ENCODE measurements around the gene TSPAN31. TPM values are rescaled to one million over a fixed set of nuclear protein-coding genes. Genes with fewer than 3 reads are reported as not detected.

TSPAN31 gene
- total RNA-seq, 1 donor from 2014 or later = 34.8 TPM

DNA sequence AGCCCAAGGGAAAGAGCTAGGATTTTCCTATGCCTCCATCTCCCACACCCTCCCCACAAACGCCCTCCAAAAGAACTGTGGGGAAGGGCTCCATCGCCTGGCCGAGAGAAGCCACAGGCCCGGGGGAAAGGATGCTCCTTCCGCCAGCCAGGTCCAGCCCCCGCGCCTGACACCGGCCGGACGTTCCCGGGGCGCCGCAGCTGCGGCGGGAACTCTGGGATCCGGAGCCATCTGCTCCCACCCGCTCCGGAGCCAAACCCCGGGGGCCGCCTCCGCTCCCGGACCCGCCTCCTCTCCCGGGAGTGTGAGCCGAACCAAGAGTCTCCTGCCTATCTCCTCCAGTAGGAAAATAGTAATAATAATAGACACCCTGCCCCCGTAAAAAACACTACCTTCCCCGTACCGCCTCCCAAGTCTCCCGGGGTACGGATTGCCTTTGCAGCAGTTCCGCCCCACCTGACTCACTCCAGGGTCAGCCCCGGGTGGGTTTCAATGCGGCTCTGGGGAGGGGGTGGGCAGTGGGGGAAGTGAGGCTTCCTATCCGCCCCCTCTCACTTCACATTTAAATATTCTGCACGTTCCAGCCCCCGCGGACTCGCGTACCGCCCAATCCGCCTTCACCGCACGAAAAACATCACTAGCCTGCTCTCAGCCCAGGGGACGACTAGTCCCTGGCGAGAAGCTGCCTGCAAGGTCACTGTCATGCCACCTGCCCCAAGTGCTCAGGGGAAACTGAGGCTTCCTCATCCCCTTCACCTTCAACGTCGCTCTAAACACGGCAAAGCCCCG lies 8.7 kb upstream of the TSPAN31 start:
- no peak for DNase-seq (ENCODE audit: extremely low spot score, unreplicated experiment)
- H3K36me3 Mint-ChIP-seq = peaks cover 4% of the 10 kb centered on the region
- peaks cover 83% of the 10 kb centered on the region for H3K27me3 Mint-ChIP-seq
- no peaks in the 10 kb centered on the region for H3K9me3 Mint-ChIP-seq
- peak overlapping the region; percentile 75 for H3K4me3 Mint-ChIP-seq
- H3K27ac Mint-ChIP-seq = peak overlapping the region; percentile 23
- H3K4me1 Mint-ChIP-seq (ENCODE audit: unreplicated experiment) = peaks cover 15% of the 10 kb centered on the region
- peak; percentile 46 for TF ChIP-seq CTCF (conservative IDR thresholded peaks at IDR 0.05)

DNA sequence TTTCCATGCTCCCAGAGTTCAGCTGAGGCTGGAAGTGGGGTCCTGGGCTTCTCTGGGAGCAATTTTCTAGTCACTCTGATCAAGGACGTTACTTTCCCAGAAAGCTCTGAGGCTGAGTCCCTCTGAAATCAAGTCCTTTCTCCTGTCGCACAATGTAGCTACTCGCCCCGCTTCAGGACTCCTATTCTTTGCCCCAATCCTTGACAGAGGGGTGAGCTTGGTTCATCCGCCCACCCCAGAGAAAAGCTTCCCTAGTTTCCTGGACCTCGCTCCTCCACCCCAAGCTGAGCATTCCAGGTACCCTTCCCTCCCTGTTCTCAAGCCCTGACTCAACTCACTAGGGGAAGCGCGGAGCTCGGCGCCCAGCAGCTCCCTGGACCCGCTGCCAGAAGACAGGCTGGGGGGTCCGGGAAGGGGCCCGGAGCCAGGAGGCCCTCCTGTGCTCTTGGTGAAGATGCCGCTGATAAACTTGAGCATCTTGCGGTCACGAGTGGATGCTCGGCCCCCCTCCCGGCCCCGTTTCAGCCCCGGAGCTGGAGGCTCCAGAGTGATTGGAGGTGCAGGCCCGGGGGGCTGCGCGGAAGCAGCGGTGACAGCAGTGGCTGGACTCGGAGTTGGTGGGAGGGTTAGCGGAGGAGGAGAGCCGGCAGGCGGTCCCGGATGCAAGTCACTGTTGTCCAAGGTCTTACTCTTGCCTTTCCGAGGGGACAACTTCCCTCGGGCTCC lies 7.9 kb upstream of the TSPAN31 start:
- peaks cover 83% of the 10 kb centered on the region for H3K27me3 Mint-ChIP-seq
- peaks cover 4% of the 10 kb centered on the region for H3K36me3 Mint-ChIP-seq
- peak overlapping the region; percentile 23 for H3K27ac Mint-ChIP-seq
- H3K9me3 Mint-ChIP-seq = no peaks in the 10 kb centered on the region
- H3K4me1 Mint-ChIP-seq (ENCODE audit: unreplicated experiment) = peaks cover 15% of the 10 kb centered on the region
- DNase-seq (ENCODE audit: extremely low spot score, unreplicated experiment) = no peak
- peak overlapping the region; percentile 75 for H3K4me3 Mint-ChIP-seq
- TF ChIP-seq CTCF (conservative IDR thresholded peaks at IDR 0.05) = no peak

DNA sequence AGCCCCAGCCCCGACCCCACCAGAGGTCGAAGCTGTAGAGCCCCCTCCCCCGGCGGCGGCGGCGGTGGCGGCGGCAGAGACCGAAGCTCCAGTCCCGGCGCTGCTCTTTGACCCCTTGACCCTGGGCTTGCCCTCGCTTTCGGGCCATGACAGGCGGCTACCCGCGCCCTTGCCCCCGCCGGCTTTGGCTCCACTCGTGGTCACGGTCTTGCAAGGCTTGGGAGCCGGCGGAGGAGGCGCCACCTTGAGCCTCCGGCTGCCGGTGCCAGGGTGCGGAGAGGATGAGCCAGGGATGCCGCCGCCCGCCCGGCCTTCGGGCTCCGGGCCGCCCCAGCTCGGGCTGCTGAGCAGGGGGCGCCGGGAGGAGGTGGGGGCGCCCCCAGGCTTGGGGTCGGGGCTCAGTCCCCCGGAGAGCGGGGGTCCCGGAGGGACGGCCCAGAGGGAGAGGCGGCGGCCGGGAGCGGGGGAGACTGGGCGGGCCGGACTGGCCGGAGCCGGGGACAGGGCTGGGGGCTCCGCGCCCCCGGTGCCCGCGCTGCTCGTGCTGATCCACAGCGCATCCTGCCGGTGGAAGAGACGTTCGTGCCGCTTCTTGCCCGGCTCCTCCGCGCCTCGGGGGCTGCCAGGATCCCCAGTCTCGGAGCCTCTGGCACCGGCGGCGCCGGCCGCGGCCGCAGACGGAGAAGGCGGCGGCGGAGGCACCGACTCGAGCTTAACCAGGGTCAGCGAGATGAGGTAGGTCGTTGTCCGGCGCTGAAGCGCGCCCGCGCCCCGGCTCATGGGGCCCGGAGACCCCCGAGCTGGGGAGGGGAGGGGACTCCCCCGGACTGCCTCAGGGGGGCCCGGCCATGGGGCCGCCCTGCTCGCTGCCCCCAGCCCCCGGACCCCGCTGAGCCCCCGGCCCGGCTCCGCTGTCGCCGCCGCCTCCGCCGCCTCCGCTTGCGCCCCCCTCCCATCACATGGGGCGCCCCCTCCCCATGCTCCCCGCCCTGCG lies 7.1 kb upstream of the TSPAN31 start:
- no peak for DNase-seq (ENCODE audit: extremely low spot score, unreplicated experiment)

DNA sequence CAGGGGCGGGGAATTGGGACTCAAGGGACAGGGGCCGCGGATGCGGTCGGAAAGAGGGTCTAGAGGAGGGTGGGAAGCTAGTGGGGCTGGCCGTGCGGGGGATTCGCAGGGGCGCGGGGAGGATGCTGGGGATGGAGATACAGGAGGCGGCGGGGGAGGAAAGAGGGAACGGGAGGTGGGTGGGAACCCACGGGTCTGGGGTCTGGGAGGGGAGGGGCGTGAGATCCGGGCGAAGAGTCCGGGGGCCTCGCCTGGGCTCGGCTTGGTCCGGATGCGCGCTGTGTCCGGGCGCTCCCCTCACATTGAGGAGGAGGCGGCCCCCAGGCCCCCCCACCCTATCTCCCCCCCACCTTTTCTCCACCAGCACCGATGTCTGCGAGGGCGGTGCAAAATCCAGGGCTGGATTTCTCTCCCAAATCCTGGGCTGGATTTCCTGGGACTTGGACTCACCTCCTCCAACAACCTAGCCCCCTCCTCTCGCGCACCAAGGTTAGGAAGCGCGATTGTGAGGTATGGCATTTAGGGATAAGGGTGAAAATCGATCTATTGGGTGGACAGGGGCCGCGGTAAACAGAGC lies 6.1 kb upstream of the TSPAN31 start, which contains the start of gene AGAP2:
Gene AGAP2, minus strand, starts transcription at position 82 of the 577 bp plus-strand sequence. CDS start 496 bp downstream, outside the sequence.
- Mint-ChIP-seq H3K9me3 (no peaks in the 10 kb centered on the region), H3K4me3 (peak within 1 kb of the TSS; percentile 84), H3K27me3 (peaks cover 72% of the 10 kb centered on the region), H3K36me3 (peaks cover 4% of the 10 kb centered on the region), H3K27ac (no peak within 1 kb of the TSS), H3K4me1 (ENCODE audit: unreplicated experiment) (peaks cover 15% of the 10 kb centered on the region)
- TF ChIP-seq CTCF (conservative IDR thresholded peaks at IDR 0.05) = no peak
- DNase-seq (ENCODE audit: extremely low spot score, unreplicated experiment) = no peak

More for the DNA sequence above, 7.1 kb upstream of the TSPAN31 start:
- H3K27me3 Mint-ChIP-seq = peaks cover 81% of the 10 kb centered on the region
- H3K9me3 Mint-ChIP-seq = no peaks in the 10 kb centered on the region
- H3K4me1 Mint-ChIP-seq (ENCODE audit: unreplicated experiment) = peaks cover 15% of the 10 kb centered on the region
- TF ChIP-seq CTCF (conservative IDR thresholded peaks at IDR 0.05) = peak; percentile 52
- peaks cover 4% of the 10 kb centered on the region for H3K36me3 Mint-ChIP-seq
- H3K27ac Mint-ChIP-seq = no peak overlapping the region
- H3K4me3 Mint-ChIP-seq = no peak overlapping the region

DNA sequence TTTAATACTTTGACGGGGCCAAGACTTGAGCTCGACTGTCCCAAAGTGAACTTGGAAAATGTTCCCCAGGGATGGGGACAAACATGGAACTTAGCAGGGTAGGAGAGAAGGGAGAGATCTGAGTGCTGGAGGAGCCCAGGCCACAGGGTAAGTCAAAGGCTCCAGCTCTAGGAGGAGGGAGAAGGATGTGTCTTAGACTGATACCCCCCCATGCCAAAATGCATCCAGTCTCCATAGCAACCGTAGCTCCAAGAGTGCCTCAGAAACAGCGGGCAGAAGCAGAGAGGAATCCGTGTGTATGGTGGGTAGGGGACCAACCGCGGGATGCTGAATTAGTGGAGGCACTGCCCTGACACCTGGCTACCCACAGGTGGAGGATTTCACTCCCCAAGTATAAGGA lies 5.5 kb upstream of the TSPAN31 start:
- no peaks in the 10 kb centered on the region for H3K9me3 Mint-ChIP-seq
- H3K27me3 Mint-ChIP-seq = peaks cover 70% of the 10 kb centered on the region
- no peak overlapping the region for H3K27ac Mint-ChIP-seq
- peaks cover 19% of the 10 kb centered on the region for H3K4me1 Mint-ChIP-seq (ENCODE audit: unreplicated experiment)
- H3K4me3 Mint-ChIP-seq = peak overlapping the region; percentile 84
- no peak for DNase-seq (ENCODE audit: extremely low spot score, unreplicated experiment)
- H3K36me3 Mint-ChIP-seq = peaks cover 4% of the 10 kb centered on the region
- TF ChIP-seq CTCF (conservative IDR thresholded peaks at IDR 0.05) = no peak
